GM12865 (cell line): ENCODE measurements around the gene SH3PXD2A.

Experiments
- DNase-seq: peaks from one replicate; pipeline ENCODE4 v3.0.0; 2010; ENCODE audit warnings: low read depth
- H3K4me3 ChIP-seq: 2 replicates; pipeline ENCODE4 v1.5.1; 2011; ENCODE audit warnings: mild to moderate bottlenecking, low read depth, low read length, control low read depth
- TF ChIP-seq, protein P1 (sequence below): IDR thresholded peaks from 2 replicates; pipeline ENCODE4 v1.5.1; 2011; ENCODE audit warnings: low read length, control low read depth, low read depth, inconsistent platforms; ENCODE audit not compliant: insufficient read depth; ENCODE audit errors: missing control alignments

SH3PXD2A gene

DNA sequence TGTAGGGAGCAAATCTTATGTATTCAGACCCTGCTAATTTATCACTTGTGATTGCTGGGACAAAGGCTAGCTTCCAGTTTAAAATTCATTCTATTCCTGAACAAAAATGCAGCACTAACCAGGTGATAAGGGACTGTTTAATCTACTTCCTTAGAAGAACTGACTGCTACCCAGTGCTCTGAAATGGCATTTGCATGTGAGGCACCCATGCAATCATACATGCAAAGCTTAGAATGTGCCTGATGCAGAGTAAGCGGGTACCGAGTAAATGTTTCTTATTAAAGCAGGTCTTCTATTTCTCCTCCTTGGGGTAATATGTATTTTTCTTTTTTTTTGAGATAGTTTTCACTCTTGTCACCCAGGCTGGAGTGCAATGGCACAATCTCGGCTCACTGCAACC, 307.4 kb downstream of the SH3PXD2A start:
- no peak for DNase-seq
- TF ChIP-seq, protein P1, sequence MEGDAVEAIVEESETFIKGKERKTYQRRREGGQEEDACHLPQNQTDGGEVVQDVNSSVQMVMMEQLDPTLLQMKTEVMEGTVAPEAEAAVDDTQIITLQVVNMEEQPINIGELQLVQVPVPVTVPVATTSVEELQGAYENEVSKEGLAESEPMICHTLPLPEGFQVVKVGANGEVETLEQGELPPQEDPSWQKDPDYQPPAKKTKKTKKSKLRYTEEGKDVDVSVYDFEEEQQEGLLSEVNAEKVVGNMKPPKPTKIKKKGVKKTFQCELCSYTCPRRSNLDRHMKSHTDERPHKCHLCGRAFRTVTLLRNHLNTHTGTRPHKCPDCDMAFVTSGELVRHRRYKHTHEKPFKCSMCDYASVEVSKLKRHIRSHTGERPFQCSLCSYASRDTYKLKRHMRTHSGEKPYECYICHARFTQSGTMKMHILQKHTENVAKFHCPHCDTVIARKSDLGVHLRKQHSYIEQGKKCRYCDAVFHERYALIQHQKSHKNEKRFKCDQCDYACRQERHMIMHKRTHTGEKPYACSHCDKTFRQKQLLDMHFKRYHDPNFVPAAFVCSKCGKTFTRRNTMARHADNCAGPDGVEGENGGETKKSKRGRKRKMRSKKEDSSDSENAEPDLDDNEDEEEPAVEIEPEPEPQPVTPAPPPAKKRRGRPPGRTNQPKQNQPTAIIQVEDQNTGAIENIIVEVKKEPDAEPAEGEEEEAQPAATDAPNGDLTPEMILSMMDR, result no peak
- no peak overlapping the region for H3K4me3 ChIP-seq

DNA sequence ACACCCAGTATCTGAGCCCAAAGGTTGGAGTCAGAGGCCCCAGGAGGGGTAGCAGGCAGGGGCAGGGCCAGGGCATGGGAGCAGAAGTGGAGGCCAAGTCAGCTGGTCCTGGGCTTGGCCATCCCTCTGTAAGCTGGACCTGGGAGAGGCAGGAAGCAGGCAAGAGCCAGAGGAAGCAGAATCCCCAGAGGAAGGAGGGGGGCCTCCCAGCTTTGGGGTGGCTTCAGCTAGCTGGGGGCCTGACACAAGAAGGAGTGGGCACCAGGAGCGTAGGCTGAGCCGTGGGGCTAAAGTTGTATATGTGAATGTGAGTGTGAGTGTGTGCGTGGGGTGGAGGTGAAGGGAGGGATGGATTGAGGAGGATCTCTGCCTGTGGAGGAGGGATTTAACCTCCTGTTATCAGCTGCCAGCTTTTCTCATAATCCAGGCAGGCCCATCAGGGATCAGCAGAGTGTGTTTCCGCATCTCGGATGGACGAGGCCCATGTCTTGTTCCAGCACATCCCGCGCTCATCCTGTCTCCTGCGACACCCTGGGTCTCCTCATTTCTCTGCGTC, 307.9 kb downstream of the SH3PXD2A start:
- no peak for DNase-seq
- H3K4me3 ChIP-seq, result no peak overlapping the region
- TF ChIP-seq, protein P1, result no peak

DNA sequence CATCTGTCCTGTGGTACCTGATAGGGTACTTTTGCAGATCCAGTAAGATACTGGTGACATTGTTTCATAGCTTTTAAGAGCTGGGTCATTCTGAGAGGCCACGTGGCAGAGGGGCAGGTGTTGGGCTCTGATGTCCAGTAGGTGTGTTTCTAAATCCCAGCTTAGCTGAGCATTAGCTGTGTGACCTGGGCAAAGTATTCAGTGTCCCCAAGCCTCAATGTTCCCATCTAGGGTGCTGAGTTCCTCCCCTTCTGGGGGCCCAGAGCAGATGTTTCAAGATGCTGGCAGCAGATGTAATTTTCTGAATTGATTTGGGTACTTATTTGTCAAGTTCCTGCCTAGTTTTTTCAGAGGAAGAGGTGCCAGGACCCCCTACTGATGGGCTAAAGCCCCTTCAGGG, 309.0 kb downstream of the SH3PXD2A start:
- H3K4me3 ChIP-seq, result no peak overlapping the region
- TF ChIP-seq, protein P1, result no peak
- DNase-seq, result no peak

DNA sequence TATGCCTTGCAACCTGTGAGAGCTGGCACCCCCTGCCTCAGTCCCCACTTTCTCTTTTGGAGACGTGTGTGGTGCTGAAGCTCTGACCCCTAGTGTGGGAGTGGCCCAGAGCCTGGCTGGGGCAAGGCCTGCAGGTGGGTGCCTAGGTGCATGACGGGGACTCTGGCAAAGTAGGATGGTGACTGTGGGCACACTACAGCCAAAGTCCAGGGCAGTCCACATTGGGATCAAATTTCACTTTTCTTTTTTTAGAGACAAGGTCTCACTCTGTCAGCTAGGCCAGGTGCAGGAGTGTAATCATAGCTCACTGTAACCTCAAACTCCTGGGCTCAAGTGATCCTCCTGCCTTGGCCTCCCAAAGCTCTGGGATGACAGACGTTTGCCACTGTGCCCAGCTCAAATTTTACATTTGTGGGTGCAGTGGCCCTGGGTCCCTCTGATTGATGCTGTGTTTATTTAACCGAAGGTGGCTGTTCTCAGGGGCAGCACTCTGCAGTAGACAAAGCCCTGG, 309.6 kb downstream of the SH3PXD2A start:
- H3K4me3 ChIP-seq, result no peak overlapping the region
- DNase-seq, result no peak
- TF ChIP-seq, protein P1, result no peak

DNA sequence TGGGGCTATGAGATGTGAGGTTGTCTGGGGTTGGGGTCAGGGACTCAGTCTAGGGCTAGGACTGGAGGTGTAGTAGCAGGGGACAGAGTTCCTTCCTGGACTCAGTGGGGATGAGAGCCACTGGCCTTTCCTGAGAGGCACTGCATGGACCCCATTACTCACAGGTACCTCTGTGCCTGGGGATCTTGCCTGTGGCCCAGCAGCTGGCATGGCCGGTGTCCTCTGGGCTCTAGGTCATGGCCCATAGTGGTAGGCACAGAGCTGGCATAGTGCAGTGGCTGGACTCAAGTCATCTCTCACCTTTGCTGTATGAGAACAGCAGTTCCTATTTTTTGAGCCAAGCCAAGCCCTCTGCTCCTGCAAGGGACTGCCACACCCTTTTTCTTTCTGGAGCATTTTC, 310.0 kb downstream of the SH3PXD2A start:
- no peak overlapping the region for H3K4me3 ChIP-seq
- TF ChIP-seq, protein P1, result no peak
- DNase-seq, result no peak

DNA sequence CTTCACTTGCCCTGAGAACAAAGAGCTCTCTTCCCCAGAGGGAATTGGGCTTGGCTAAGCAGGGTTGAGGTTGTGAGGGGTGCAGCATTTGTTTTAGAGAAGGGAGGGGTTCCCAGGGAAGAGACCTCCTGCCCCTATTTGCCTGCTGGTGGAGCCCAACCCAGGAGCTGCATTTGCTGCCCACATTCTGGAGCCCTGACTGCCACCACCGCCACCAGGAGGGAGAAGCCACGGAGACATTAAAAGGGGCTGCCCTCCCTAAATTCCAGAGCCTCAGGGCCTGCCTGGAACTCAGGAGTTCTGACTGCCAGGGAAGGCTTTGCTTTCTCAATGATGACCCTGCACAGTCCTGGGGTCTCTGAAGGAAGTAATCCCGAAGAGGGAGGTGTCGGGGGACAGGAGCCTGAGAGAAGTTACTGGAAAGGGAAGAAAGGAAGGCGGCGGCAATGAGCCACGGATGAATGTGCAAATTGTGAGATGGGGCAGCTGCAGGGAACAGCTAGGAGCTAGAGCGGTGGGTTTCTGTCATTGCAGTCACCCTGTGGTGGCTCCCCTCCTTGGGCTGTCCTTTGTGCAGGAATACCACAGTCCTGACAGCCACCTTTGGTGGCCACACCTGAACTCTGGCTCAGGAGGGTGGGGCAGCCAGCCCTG, 310.6 kb downstream of the SH3PXD2A start:
- DNase-seq, result no peak
- TF ChIP-seq, protein P1, result no peak
- H3K4me3 ChIP-seq, result no peak overlapping the region
